Fibroblast of skin of back (primary cell): ENCODE results near the gene SKAP1.

Experiments
- DNase-seq: peaks from one replicate; pipeline ENCODE4 v3.0.0-alpha.2; 2013

Gene SKAP1

GRCh38 chr17:48137656-48138055, 292.4 kb downstream of the SKAP1 start:
- no peak for DNase-seq

DNA sequence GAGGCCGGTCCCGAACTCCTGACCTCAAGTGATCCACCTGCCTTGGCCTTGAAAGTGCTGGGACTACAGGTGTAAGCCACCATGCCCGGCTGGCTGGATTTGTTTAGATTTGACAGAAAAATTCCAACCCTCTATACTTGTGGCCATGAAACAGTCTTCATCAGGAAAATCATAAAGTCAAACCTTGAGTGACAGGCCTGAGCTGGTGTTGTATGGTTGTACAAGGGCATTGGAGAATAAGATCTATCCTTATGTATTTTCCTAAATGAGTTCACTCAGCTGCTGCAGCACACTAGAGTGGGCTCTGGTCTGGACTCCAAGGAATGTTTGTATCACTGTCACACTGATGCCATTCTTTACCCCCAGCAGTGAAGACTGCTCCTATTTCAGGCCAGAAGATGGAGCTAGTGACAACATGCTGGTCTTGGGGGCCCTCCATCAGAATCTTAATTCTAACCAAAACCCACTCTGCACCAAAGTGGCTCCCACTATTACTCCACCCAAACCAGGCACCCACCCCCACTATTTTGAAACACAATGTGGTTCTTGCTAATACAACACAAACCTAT, 295.0 kb downstream of the SKAP1 start:
- peak; percentile 44 for DNase-seq

DNA sequence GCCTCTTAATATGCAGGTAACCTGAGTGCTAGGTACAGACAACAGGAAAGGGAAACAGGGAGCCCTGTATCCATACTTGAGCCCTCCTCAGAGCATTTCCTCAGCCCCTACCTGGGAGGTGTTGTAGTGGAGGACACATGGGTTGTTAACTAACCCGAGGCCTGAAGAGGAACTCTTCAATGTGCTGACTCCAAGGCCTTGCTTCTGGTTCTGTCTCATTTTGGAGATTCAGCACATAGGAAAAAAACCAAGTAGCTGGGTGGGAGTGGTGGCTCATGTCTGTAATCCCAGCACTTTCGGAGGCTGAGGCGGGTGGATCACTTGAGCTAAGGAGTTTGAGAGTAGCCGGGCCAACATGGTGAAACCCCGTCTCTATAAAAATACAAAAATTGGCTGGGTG, 297.6 kb downstream of the SKAP1 start:
- DNase-seq = no peak

GRCh38 chr17:48131216-48131824, 298.7 kb downstream of the SKAP1 start:
- peak; percentile 69 for DNase-seq

GRCh38 chr17:48129981-48130380, 300.0 kb downstream of the SKAP1 start:
- DNase-seq = no peak

DNA sequence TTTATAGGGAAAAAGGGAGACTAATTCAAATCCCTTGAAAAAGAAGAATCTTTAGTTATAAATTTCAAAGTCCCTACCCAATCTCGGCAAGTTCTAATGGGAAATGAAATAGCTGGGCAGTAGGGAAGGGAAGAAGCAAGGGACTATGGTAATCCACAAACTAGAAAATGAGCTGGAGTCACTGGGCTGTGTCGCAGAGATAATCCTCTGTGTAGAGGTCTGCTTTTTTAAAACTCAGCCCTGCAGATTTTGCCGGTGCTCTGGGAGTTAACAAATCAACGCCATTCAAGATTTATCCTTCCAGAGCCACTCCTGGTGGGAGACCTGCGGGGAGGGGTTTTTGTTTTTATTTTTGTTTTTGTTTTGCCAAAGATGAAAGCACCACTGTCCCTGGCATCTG, 301.6 kb downstream of the SKAP1 start:
- no peak for DNase-seq

- peak; percentile 44 for DNase-seq
Measured at GRCh38 chr17:48127371-48128051, 302.5 kb downstream of the SKAP1 start.

DNA sequence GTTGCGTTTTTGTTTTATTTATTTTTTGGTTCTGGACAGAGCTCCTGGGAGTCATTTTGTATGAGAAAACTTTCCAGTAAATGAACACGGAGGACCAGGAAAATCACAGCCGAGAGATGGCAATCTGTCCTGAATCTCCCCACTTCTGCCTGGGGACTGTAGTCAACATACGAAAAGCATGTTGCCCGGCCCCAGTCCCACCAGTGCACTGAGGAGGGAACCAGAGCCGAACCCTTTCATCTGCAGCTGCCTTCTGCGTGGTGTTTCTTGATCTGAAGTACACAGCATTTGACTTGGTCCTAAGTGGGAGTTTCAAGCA, 303.5 kb downstream of the SKAP1 start:
- DNase-seq = no peak

DNA sequence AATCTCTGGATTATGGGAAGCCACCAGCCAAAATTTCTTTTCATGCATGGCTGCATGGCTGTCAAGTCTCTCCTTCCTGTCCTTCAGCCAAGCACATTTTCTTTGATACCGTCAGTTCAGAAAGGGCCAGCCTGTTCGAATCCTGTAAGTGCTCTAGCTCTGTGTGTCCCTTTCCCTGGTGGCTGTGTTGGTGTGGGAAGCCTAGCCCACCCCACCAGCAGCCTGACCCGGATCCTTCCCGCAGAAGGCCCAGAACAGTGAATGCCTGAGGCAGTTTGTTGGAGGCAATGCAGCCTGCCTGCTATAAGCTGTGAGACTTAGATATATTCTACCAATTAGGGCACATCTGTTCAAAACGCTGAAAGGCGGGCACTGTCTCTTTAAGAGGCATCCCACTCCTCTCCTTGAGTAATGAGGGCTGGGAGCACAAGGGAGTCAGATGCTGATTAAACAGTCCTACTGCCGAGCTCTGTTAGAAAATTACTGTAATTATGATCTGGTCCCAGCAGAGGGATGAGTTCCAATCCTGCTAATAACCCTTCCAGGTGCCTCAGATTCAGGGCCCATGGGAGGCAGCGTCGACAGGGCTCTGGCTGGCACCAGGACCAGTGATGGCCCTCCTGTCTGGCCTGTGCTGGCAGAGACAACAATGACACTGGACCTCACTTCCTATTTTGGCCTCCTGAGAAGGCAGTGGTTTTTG, 304.0 kb downstream of the SKAP1 start:
- no peak for DNase-seq

- no peak for DNase-seq
Measured at GRCh38 chr17:48123776-48124388, 306.1 kb downstream of the SKAP1 start.

GRCh38 chr17:48123111-48123510, 306.9 kb downstream of the SKAP1 start:
- DNase-seq = no peak

DNA sequence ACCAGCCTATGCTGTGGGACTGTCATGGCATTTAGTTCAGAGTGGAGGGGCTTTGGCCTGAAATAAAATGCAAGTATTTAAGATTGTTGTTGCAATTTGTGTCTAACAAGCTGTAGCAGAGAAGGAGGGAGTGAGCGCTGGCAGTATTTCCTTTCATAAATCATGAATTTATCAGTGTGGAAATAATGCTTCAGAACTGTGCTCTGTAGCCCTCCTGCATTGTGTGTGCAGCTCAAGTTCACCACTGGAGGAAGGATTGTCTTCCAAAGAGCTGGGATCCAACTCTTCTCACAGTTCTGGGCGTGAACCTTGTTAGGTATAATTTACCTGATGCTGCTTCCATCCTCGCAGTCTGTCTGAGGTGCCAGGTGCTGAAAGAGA, 307.4 kb downstream of the SKAP1 start:
- DNase-seq = no peak

DNA sequence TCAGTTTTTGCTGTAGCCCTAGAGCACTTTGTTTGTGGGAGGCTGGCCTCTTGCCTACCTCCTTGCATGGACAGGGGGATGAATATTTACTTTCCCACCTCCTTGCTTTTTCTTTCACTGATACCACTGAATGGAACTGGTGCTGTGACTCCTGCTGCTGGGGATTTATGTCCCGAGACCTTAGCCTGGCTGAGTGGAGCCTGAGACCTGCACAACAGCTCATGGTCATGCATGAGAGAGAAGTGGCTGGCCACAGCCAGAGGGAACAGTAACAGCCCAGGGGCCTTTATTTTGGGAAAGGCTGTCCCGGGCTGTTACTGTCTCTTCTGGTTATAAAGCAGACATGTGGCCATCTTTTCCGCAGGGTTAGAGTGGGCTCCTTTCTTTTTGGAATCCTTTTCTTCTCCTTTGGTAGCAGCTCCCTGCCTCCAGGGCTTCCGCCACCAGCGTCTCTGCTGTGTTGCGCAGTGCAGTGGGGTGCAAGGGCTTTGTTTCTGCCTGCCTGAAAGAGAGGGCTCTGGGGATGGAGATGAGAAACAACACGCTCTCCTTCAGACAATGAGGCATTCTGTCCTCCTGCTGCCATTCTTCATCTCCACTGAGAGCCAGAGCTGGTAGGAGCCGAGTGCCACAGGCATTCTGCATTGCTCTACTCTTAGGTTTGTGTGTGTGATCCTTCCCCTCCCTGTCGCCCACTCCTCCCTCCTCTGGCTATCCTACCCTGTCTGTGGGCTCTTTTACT, 307.9 kb downstream of the SKAP1 start:
- no peak for DNase-seq

DNA sequence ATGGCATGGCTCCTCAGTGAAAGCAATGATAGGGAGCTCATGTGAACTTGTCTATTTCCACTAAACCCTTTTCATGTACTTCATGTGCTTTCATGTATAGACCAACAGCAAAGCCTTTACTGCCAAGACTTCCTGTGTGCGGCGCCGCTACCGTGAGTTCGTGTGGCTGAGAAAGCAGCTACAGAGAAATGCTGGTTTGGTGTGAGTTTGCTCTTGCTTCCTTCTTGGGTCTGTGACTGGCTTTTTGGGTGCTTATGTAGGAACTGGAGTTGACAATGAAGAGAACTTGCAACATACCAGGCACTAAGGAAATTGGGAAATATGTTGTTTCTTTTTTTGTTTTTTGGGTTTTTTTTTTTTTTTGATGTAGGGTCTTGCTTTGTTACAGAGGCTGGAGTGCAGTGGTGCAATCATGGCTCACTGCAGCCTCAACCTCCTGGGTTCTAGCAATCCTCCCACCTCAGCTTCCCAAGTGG, 316.8 kb downstream of the SKAP1 start:
- DNase-seq = no peak

DNA sequence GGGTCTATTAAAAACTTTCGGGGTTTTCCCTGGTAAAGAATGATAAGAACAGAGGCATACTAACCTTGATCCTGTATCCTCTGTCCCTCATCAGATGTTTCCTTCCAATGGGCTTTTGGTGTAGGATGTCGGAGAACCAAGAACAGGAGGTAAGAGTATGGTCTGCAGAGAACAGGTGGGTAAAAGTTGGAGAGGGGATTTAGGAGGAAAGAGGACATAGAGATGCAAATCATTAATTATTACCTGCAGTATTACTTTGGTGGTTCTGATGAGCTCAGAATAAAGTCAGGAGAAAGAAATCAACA, 318.1 kb downstream of the SKAP1 start:
- no peak for DNase-seq

DNA sequence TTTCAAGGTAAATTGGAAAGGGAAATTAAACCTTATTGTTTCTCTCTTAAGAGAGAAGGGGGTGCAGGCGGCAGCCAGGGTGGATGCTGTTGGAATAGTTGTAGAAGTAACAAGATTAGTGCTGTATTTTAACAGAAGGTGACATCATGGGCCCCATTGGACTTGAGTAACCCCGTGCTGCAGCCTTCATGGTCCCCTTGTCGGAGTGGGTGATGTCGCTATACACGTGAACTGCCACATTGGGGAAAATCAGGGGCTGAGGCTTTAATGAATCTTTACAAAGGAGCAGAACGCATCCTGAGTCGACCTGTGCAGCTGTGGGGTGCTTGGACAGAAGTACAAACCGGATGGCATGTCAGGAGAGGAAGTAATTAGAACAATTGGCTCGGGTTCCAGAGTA, 319.3 kb downstream of the SKAP1 start:
- no peak for DNase-seq

GRCh38 chr17:48107137-48108055, 322.6 kb downstream of the SKAP1 start, which contains the start of gene SNX11:
SNX11 (plus strand) TSS chr17:48107766; CDS start chr17:48112044, 4,278 bp downstream.
- DNase-seq = peak; percentile 90

- DNase-seq = no peak
Measured at GRCh38 chr17:48106802-48107136, 323.2 kb downstream of the SKAP1 start.

GRCh38 chr17:48104440-48104839, 325.6 kb downstream of the SKAP1 start:
- DNase-seq = no peak

DNA sequence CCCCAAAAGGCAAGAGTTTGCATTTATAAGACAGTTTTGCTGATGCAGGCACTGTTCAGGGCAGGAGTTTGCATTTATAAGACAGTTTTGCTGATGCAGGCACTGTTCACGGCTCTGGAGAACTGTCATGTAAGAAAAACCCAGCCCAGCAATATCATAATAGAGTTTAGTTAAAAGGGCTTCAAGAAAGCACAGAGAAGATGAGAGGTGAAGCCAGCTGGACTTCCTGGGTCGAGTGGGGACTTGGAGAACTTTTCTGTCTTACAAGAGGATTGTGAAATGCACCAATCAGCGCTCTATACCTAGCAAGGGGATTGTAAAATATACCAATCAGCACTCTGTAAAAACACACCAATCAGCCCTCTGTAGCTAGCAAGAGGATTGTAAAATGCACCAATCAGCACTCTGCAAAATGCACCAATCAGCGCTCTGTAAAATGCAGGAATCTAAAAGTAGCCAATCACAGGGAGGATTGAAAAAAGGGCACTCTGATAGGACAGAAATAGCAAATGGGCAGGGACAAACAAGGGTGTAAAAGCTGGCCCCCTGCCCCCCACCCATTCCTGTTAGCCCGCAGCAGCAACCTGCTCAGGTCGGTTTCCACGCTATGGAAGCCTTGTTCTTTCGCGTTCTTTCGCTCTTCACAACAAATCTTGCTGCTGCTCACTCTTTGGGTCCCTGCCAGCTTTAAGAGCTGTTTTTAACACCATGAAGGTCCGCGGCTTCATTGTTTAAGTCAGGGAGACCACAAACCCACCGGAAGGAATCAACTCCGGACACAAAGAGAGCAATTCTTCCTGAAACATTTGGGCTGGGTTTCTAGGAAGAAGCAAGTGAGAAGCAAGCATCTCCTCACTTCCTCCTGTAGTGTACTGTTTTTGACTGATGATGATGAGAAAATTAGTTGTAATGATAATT, 327.0 kb downstream of the SKAP1 start:
- no peak for DNase-seq
